Epithelial cell of proximal tubule (primary cell): Measurements from ENCODE around the gene AP5Z1. TPM values are rescaled to one million over a fixed set of nuclear protein-coding genes. Genes with fewer than 3 reads are reported as not detected.
A peak's percentile ranks its signal among the peaks of the same experiment; 100 is the strongest.

Source experiments
- DNase-seq: peaks from one replicate; pipeline ENCODE4 v3.0.0-alpha.2; 2011; ENCODE audit warnings: low read depth
- H3K4me3 ChIP-seq: 2 replicates; pipeline ENCODE4 v1.5.1; 2011; ENCODE audit warnings: low read depth, mild to moderate bottlenecking, low read length
- total RNA-seq: library from RNA; depleted of rRNA; stranded (reverse); fragments of >200 nt; gene quantifications from 2 replicates; pipeline ENCODE4 v1.2.3, GENCODE V29; 2015
- TF ChIP-seq, protein P1 (sequence below): conservative IDR thresholded peaks from 2 replicates; pipeline ENCODE4 v1.5.1; 2012; ENCODE audit warnings: low read depth, mild to moderate bottlenecking, low read length

AP5Z1 gene
- total RNA-seq, 1 donor from 2014 or later: 21.4 TPM

DNA sequence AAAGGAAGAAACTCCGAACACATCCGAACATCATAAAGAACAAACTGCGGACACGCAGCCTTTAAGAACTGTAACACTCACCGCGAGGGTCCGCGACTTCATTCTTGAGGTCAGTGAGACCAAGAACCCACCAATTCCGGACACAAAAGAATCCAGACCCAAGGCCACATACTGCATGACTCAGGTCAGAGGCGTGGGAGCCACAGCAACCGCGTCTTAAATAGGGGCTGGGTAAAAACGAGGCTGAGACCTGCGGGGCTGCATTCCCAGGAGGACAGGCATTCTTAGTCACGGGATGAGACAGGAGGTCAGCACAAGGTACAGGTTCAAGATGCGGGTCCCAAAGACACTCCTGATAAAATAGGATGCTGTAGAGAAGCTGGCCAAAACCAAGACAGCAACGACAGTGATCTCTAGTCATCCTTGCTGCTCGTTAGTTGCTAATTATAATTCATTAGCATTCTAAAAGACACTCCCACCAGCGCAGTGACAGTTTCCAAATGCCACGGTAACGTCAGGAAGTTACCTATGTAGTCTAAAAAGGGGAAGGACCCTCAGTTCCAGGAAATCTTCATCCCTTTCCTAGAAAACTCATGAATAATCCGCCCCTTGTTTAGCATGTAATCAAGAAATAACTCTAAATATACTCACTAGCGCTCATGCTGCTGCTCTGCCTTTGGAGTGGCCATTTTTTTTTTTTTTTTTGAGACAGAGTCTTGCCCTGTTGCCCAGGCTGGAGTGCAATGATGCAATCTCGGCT lies 19.3 kb downstream of the AP5Z1 start:
- no peak for DNase-seq
- TF ChIP-seq, protein P1, sequence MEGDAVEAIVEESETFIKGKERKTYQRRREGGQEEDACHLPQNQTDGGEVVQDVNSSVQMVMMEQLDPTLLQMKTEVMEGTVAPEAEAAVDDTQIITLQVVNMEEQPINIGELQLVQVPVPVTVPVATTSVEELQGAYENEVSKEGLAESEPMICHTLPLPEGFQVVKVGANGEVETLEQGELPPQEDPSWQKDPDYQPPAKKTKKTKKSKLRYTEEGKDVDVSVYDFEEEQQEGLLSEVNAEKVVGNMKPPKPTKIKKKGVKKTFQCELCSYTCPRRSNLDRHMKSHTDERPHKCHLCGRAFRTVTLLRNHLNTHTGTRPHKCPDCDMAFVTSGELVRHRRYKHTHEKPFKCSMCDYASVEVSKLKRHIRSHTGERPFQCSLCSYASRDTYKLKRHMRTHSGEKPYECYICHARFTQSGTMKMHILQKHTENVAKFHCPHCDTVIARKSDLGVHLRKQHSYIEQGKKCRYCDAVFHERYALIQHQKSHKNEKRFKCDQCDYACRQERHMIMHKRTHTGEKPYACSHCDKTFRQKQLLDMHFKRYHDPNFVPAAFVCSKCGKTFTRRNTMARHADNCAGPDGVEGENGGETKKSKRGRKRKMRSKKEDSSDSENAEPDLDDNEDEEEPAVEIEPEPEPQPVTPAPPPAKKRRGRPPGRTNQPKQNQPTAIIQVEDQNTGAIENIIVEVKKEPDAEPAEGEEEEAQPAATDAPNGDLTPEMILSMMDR: no peak

DNA sequence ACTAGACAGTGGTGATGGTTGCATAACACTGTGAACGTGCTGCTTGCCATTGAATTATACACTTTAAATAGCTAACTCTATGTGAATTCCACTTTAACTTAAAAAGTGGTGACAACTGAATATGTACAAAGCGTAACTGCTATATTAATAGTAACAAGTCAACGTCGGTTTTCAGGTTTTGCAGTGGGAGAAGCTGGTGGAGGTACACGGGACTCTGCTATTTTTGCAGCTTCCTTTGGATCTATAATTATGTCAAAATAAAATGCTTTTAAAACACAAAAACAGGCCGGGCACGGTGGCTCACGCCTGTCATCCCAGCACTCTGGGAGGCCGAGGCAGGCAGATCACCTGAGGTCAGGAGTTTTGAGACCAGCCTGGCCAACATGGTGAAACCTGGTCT lies 21.0 kb downstream of the AP5Z1 start:
- TF ChIP-seq, protein P1: no peak
- no peak for DNase-seq
- no peak overlapping the region for H3K4me3 ChIP-seq

More for the DNA sequence above, 19.3 kb downstream of the AP5Z1 start:
- no peak overlapping the region for H3K4me3 ChIP-seq

DNA sequence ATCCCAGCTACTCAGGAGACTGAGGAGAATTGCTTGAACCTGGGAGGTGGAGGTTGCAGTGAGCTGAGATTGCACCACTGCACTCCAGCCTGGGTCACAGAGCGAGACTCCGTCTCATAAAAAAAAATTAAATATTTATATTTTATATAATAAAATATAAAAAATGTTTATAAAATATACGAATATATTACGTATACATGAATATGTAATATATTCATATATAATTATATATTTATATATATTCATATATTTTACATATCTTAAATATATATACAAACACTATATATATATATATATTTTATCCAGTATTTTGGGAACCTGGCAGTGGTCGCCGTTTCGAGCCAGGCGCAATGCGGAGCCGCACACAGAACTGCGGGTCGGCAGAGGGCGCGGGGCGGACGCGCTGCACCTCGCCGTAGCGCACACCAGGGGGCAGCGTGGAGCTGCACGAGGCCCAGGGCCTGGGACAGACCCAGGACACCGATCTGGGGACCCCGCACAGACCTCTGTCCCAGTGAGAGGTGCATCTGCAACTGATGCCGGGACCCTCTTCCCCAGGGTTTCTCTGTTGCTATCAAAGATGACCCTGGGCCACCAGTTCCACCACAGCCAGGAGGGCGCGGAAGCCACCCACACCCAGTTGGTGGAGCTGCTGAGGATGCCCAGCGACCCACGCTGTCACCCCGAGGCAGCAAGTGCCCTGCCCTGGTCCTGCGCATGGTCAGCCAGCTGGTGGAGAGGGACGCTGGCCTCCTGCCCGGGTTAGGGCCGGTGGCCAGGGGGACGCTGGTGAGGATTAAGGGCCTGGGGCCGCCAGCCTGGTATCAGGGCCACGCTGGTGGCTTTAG lies 22.7 kb downstream of the AP5Z1 start:
- no peak overlapping the region for H3K4me3 ChIP-seq
- TF ChIP-seq, protein P1: peak; percentile 74
- no peak for DNase-seq

DNA sequence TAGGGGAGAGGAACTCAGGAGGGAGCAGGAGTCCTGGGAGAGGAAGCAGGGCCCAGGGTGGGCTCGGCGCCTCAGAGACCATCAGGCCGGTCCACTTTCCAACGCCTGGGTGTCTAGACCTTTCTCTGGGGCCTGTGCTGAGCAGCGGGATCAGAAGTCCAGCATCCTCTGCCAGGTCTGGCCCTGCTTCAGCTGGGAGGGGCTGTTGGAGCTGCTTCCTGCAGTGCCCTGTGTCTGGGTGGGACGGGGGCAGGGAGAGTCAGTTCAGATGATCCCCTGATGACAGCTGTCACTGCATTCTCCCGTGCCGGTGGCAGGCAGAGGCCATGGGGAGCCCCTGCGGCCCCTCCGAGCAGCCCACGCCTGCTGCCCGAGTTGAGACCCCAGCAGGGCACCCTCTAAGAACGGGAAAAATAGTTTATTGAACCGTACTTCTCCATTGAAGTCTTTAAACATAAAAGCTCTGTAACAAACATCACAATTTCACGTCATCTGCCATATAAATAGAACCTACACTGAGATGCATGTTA lies 23.3 kb downstream of the AP5Z1 start:
- TF ChIP-seq, protein P1: no peak
- no peak for DNase-seq
- no peak overlapping the region for H3K4me3 ChIP-seq

DNA sequence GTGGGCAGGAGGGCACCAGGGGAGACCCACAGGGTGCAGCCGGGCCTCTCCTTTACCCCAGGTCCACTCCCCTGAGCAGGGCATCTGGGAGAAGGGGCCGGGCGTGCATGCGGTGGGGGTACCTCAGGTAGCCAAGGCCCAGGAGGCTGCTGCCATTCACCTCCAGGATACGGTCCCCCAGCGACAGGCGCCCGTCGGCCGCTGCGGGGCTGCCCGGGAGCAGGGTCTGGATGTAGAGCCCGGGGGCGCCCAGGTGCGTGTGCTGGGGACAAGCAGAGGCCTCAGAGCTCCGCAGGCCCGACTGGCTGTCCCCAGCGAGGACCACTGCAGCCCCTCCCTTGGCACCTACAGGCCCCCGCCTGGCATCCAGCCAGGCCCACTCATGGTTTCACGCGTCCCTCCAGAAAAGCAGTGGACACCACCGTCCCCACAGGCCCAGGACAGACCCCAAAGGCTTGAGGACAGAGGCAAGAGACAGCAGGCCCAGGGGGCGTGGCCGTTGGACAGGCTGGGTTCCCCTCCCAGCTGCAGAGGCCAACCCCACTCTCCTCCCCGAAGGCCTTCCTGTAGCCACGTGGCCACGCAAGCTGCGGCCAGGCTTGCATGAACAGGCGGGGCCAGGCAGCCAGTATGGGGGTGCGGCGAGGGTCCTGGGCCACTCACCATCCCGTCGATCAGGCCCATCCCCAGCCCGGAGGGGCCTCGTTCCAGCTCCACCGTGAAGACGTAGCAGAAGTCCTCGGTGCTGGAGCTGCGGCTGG lies 24.3 kb downstream of the AP5Z1 start:
- DNase-seq: no peak
- H3K4me3 ChIP-seq: no peak overlapping the region

DNA sequence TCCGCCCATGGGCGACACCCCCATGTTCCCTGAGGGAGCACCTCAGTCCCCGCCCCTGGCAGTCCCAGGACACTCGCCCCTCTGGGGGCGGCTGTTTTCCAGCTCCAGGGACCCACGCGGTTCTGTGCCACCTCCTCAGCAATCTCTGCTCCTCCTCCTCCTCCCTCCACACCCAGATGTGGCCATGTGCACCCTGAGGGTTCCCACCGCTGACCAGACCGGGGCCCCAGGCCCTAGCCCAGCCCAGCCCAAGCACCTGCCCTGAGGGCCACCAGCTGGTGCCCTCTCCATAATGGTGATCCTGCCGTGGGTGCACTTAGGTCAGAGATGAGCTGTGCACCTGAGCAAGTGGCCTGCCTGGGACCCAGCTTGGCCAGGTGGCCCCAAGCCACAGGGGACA lies 25.1 kb downstream of the AP5Z1 start:
- H3K4me3 ChIP-seq: no peak overlapping the region
- TF ChIP-seq, protein P1: no peak
- no peak for DNase-seq

More for the DNA sequence above, 24.3 kb downstream of the AP5Z1 start:
- TF ChIP-seq, protein P1: no peak
